ENCODE results near the gene INTS11.

INTS11 gene

GRCh38 chr1:1281533-1282321 is 42.7 kb downstream of the INTS11 start:
- DNase-seq = peak; percentile 66

- no peak for DNase-seq
Observed at GRCh38 chr1:1280782-1281481, 43.5 kb downstream of the INTS11 start.

- DNase-seq = no peak
Observed at GRCh38 chr1:1279028-1279427, 45.4 kb downstream of the INTS11 start.

- no peak for DNase-seq
Observed at GRCh38 chr1:1278620-1279019, 45.8 kb downstream of the INTS11 start.

GRCh38 chr1:1275836-1276235 is 48.6 kb downstream of the INTS11 start:
- DNase-seq = no peak

GRCh38 chr1:1274931-1275431 is 49.5 kb downstream of the INTS11 start:
- no peak for DNase-seq

GRCh38 chr1:1274299-1274930 is 50.0 kb downstream of the INTS11 start:
- no peak for DNase-seq

- DNase-seq = peak; percentile 83
Observed at GRCh38 chr1:1273512-1274298, 50.8 kb downstream of the INTS11 start, which contains the start of gene UBE2J2. Gene UBE2J2 (minus strand): TSS chr1:1273854. CDS start chr1:1267992, 5,862 bp downstream.

- DNase-seq = no peak
Observed at GRCh38 chr1:1273209-1273511, 51.3 kb downstream of the INTS11 start.

GRCh38 chr1:1272341-1273208 is 51.9 kb downstream of the INTS11 start:
- DNase-seq = no peak

GRCh38 chr1:1270813-1271212 is 53.6 kb downstream of the INTS11 start:
- DNase-seq = no peak

GRCh38 chr1:1268284-1268682 is 56.2 kb downstream of the INTS11 start:
- no peak for DNase-seq

GRCh38 chr1:1267488-1268283 is 56.8 kb downstream of the INTS11 start:
- no peak for DNase-seq

GRCh38 chr1:1264868-1265272 is 59.6 kb downstream of the INTS11 start:
- no peak for DNase-seq

- DNase-seq = no peak
Observed at GRCh38 chr1:1264026-1264425, 60.4 kb downstream of the INTS11 start.

GRCh38 chr1:1262758-1263157 is 61.7 kb downstream of the INTS11 start:
- no peak for DNase-seq

- DNase-seq = no peak
Observed at GRCh38 chr1:1262071-1262470, 62.4 kb downstream of the INTS11 start.
